ENCODE results near the gene CADM3. TPM values are rescaled to one million over a fixed set of nuclear protein-coding genes. Genes with fewer than 3 reads are reported as not detected.

Gene CADM3
- total RNA-seq, 4 donors from 2014 or later, result 56.1 to 99.2 (median 85.9) TPM

DNA sequence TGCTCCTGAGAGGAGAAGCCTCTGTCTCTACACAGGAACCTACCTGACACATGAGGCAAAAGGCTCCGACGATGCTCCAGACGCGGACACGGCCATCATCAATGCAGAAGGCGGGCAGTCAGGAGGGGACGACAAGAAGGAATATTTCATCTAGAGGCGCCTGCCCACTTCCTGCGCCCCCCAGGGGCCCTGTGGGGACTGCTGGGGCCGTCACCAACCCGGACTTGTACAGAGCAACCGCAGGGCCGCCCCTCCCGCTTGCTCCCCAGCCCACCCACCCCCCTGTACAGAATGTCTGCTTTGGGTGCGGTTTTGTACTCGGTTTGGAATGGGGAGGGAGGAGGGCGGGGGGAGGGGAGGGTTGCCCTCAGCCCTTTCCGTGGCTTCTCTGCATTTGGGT lies 29.4 kb downstream of the CADM3 start:
- Histone ChIP-seq H3K9me3 (no peaks in the 10 kb centered on the region), H3K27me3 (no peaks in the 10 kb centered on the region), H3K27ac (peak overlapping the region in 1 of 4 donors; percentile 38), H3K4me3 (peak overlapping the region in 1 of 4 donors; percentile 24), H3K36me3 (peaks cover 0 to 27% (median 0%) of the 10 kb centered on the region in 3 donors), H3K4me1 (peaks cover 0 to 18% (median 4%) of the 10 kb centered on the region in 4 donors)
- TF ChIP-seq POLR2A (IDR thresholded peaks at IDR 0.05) (no peak), EP300 (IDR thresholded peaks at IDR 0.05) (no peak), CTCF (IDR thresholded peaks at IDR 0.05) (no peak)
- WGBS, 2 donors, result 53 to 58% methylated on average over 17 to 18 of the region's 18 CpGs
- DNase-seq (ENCODE audit: low spot score in 2 of 2), result no peak

DNA sequence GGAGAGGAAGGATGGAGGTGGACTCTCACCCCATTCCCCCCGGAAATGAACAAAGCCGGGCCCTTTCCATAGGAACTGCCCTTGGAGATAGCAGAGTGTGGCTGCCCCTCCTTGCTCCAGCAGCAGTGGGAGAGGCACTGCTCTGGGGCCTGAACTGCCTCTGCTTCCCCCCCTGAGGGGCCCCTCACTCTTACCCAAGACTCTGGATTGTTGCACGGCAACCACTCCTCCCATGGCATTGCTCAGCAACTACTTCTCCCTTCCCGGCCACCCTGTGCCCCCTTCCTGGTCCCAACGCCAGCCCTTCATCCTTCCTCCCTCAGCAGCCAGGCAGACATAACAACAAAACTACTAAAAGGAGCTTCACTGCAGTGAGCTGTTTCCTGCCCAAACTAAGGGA lies 30.2 kb downstream of the CADM3 start:
- H3K4me1 ChIP-seq, result peaks cover 0 to 18% (median 4%) of the 10 kb centered on the region in 4 donors
- no peak for DNase-seq (ENCODE audit: low spot score in 2 of 2)
- no peaks in the 10 kb centered on the region for H3K9me3 ChIP-seq
- 29 to 38% methylated on average over 5 of the region's 5 CpGs for WGBS, 2 donors
- no peak for TF ChIP-seq CTCF (IDR thresholded peaks at IDR 0.05)
- TF ChIP-seq EP300 (IDR thresholded peaks at IDR 0.05), result no peak
- no peak for TF ChIP-seq POLR2A (IDR thresholded peaks at IDR 0.05)
- H3K27me3 ChIP-seq, result no peaks in the 10 kb centered on the region
- peak overlapping the region in 1 of 4 donors; percentile 38 for H3K27ac ChIP-seq
- peak overlapping the region in 1 of 4 donors; percentile 24 for H3K4me3 ChIP-seq
- H3K36me3 ChIP-seq, result peaks cover 0 to 27% (median 0%) of the 10 kb centered on the region in 3 donors

DNA sequence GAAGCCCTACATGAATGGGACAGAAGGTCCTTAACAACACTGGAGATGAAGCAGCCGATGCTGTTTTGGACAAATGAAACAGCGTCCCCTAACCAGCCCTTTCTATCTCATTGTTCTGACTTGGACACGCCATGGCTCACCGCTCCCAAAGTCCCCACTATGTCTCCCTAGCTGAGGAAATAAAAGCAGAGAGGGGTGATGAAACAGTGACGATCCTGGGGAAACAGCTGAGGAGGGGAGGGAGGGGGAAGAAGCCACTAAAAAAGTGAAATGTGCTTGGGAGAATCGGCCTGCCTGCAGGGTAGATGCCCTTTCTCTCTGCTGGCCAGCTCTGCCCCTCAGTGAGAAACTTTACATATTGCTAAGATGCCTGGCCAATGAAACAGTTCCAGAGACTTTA lies 32.2 kb downstream of the CADM3 start:
- Histone ChIP-seq H3K4me3 (no peak overlapping the region), H3K36me3 (peaks cover 0 to 22% (median 0%) of the 10 kb centered on the region in 3 donors), H3K27ac (peak overlapping the region in 1 of 4 donors; percentile 24), H3K4me1 (peaks cover 0 to 14% (median under 1%) of the 10 kb centered on the region in 4 donors), H3K27me3 (peaks cover 0 to 3% of the 10 kb centered on the region in 2 donors), H3K9me3 (no peaks in the 10 kb centered on the region)
- TF ChIP-seq POLR2A (IDR thresholded peaks at IDR 0.05) (no peak), CTCF (IDR thresholded peaks at IDR 0.05) (no peak), EP300 (IDR thresholded peaks at IDR 0.05) (no peak)
- DNase-seq (ENCODE audit: low spot score in 2 of 2), result no peak
- 60 to 65% methylated on average over 6 of the region's 6 CpGs for WGBS, 2 donors

GRCh38 chr1:159204161-159205141 lies 33.0 kb downstream of the CADM3 start, which contains the start of gene ACKR1:
Gene ACKR1 (plus strand): TSS chr1:159204875. CDS start chr1:159204960, 85 bp downstream.
- DNase-seq (ENCODE audit: low spot score in 2 of 2), result no peak

More at GRCh38 chr1:159204161-159205141, 33.0 kb downstream of the CADM3 start, which contains the start of gene ACKR1:
- H3K4me3 ChIP-seq, result peak within 1 kb of the TSS in 1 of 4 donors; percentile 32
- no peak for TF ChIP-seq EP300 (IDR thresholded peaks at IDR 0.05)
- TF ChIP-seq CTCF (IDR thresholded peaks at IDR 0.05), result no peak
- no peak for TF ChIP-seq POLR2A (IDR thresholded peaks at IDR 0.05)
- 55 to 59% methylated on average over 13 of the region's 13 CpGs for WGBS, 2 donors
- peaks cover 0 to 11% of the 10 kb centered on the region in 2 donors for H3K27me3 ChIP-seq
- peak within 1 kb of the TSS in 1 of 4 donors; percentile 24 for H3K27ac ChIP-seq
- peaks cover 0 to 14% (median 0%) of the 10 kb centered on the region in 4 donors for H3K4me1 ChIP-seq
- no peaks in the 10 kb centered on the region for H3K9me3 ChIP-seq
- peaks cover 0 to 21% (median 0%) of the 10 kb centered on the region in 3 donors for H3K36me3 ChIP-seq

Measured in tibial nerve (tissue), 4 donors.